HG03097 (cell line): Measurements from ENCODE around the gene SPTLC1.
"Not testable (repeated sequence)": the region's sequence is repeated elsewhere in the genome, so short reads cannot be mapped to it uniquely, and the experiment has no call there.

Experiments used
- ATAC-seq: cut with Tn5 transposase; IDR thresholded peaks from one replicate; pipeline ENCODE4 v1.9.1; 2021; ENCODE audit not compliant: unreplicated experiment, low FRiP score

The SPTLC1 gene

DNA sequence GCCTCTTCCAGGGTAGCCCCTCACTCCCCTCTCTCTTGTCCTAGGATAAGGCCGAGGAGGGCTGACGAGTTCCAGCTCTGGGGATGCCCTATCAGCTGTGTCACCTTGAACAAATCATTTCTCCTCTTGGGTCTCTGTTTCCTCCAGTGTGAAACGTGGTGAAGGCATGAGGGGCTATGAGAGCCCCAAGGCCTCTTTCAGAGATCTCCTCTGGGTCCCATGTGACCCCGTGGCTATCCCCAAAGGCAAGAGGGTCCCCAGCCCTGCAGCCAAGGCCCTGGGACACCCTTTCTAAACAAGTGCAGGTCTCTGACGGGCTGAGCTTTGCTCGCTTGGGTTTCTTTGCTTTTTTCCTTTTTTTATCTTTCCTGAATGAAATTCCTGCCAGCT is 25.5 kb upstream of the SPTLC1 start:
- no peak for ATAC-seq

DNA sequence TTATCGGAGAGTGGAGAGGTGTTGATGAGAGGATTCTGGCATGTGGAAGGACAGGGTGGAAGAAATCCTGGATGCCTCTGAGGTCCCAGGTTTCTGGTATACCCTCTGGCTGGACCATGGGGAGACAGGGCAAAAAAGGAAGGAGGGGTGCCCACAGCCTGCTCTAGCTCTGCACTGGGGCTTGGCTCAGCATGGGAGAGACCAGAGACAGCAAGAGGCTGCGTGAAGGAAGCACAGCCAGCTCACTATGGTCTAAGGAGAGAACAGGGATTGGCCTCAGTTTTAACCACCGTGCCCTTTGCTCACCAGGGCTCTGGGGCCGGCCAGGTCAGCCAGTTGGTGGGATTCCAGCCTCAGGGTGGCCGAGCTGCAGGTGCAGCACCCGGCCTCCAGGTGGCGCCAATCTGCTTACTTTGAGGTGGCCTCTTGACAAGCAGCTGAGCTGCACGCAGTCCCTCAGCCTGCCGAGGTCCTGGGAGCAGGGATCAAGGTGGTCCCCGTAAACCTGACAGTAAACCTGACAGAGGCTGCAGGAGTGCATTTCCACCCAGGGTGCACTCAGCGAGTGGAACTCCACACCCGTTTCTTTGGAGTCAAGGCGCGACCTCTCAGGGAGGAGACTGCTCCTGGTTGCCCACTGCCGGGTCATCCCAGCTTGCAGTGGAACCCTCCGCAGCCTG is 25.0 kb upstream of the SPTLC1 start:
- ATAC-seq: no peak

DNA sequence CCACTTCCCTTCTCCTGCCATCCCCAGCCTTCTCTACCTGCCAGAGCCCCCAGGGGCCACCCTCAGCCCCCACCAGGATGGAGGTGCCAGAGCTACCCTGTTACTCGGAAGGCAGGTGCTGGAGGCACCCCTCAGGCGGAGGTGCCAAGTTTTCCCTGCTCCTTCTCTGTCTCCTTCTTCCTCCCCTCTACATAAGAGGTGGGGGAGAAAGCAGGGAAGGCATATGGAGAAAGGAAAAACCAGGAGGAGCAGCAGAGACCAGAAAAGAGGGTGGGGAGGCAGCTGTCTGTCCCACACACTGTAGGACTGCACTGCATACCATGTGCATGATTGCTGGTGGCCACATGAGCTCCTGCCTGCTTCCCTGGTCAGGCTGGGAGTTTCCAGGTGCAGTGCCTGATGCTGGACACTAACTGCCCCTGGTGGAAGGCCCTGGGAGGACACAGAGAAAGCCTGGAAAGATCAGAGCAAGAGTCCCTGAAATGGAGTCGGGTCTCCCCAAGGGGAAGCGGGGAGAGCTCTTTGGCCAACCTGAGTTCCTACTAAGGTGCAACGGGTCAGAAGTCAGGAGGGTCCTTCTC is 23.8 kb upstream of the SPTLC1 start:
- not testable (repeated sequence) for ATAC-seq

DNA sequence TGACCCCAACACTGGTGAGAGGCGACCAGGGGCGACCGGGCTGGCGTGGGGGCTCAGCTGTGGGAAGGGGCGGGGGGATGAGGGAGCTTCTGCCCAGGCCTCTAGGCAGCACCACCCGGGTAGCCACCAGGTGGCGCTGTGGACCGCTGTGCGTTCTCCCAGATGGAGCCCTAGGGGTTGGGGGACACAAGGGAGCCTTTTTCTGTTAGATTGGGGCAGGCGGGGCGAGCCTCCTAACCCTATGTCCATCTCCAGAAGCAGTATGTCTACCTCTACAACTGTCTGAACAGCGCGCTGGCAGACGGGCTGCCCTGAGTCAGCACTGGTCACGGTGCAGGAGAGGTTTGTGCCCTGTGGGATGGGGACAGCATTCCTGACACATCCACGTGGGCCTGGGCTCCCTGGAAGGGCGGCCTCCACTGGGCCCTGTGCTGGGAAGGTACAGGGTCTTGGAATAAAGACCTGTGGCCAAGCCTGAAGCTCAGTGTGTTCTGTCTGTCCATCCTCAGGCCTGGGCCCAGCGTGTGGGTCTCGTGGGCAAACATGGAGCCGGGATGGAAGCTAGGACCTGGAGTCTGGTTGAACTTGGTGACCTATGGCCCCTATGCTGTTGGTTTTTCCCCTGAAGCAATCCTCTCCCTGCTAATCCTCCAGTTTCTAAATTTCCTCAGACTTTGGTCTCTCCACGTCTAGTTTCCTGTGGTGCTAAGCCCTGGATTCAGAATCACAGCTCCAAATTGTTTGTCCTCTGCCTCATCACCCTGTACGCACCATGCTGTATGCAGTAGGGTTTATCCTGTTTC is 23.1 kb upstream of the SPTLC1 start:
- no peak for ATAC-seq

DNA sequence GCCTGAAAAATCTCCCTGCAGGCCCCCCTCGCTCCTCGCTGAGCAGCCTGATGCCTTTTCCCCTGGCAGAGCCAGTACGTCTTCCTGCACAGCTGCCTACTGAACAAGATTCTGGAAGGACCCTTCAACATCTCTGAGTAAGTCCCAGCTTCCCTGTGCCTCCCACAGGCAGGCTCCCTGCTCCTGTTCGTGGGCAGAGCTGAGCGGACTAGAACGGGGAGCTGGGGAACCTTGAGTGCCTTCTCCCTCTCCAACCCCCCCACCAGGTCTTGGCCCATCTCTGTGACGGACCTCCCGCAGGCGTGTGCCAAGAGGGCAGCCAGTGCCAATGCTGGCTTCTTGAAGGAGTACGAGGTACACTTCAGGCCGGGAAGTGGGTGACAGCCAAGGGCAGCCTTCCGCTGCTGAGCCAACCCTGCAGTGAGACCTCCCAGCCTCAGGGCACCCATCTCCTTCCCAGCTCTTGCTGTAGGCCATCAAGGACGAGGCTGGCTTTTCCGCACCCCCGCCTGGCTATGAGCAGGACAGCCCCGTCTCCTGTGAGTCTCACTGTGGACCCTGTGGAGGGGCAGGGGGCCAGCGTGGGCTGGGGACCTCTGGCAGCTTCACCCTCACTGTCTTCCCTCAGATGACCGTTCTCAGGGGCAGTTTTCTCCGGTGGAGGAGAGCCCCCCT is 21.1 kb upstream of the SPTLC1 start:
- ATAC-seq: no peak

DNA sequence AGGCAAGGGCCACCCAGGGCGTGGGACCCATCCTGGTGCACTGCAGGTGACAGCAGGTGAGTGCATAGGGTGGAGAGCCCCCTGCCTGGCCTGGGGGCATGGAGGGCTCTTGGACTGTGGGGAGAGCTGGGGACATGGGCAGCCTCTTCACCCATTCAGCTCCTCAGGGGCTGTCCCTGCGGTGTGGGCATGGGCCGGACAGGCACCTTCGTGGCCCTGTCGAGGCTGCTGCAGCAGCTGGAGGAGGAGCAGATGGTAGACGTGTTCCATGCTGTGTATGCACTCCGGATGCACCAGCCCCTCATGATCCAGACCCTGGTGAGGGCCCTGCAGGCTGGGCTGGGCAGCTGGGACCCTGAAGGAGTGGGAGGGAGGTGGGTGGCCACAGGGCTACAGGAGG is 20.4 kb upstream of the SPTLC1 start:
- ATAC-seq: no peak

- ATAC-seq: no peak
These were observed 18.9 kb upstream of the SPTLC1 start for GRCh38 chr9:92133949-92134604.

DNA sequence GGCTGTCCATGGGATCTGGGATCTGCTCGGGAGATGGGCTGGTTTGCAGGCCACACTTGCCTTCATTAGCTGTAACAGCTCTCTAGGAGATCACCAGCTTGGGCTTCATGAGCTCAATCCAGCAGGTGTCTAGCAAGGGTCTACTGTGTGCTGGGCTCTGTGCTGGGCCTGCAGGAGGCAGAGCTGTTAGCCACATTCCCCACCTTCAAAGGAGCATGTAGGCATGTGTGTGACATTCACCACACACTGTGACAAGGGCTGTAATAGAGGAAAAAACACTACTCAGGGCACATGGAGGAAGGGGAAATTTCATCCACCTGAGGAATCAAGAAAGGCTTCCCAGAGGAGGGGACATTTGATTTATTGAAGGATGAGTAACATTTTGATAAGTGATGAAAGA is 17.7 kb upstream of the SPTLC1 start:
- not testable (repeated sequence) for ATAC-seq

DNA sequence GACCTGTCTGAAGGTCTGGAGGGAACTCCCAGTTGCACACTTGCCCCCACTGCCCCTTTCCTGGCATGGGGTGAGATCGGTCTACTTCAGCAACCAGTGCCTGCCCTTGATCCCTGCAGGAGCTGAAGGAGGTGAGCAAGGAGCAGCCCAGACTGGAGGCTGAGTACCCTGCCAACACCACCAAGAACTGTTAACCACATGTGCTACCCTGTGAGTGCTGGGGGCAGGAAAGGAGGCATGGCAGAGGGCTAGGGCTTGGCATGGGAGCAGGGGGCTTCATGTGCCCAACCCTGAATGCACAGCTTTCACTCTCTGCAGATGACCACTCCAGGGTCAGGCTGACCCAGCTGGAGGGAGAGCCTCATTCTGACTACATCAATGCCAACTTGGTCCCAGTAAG is 17.3 kb upstream of the SPTLC1 start:
- ATAC-seq: no peak

DNA sequence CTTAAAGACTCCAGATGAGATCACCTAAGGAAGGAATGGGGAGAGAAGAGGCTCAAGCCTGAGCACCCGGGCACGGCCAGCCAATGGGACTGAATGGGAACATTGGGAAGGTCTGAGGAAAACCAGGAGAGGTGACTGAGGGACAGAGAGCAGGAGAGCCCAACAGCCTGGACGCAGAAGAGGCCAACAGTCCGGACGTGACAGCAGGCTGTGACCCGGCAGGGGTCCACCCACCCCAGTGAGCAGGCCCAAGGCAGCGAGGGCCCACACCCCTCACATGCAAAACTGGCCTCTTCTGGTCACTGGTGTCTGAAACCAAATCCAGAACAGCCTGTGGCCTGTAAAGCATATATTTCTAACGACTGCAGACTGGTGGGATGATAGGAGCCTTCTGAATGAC is 7.6 kb upstream of the SPTLC1 start:
- ATAC-seq: no peak

DNA sequence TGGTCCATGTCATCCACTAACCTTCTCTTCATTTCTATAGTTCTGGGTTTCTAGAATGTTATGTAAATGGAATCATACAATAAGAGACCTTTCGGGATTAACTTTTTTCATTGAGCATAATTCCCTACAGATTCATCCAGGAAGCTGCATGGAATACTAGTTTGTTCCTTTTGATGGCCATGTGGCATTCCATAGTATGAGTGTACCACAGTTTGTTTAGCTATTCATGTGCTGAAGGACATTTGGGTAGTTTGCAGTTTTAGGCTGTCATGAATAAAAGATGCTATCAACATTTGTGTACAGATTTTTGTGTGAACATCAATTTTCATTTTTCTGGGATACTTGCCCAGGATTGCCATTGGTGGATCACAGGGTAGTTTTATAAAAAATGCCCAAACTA is 6.8 kb upstream of the SPTLC1 start:
- ATAC-seq: no peak

DNA sequence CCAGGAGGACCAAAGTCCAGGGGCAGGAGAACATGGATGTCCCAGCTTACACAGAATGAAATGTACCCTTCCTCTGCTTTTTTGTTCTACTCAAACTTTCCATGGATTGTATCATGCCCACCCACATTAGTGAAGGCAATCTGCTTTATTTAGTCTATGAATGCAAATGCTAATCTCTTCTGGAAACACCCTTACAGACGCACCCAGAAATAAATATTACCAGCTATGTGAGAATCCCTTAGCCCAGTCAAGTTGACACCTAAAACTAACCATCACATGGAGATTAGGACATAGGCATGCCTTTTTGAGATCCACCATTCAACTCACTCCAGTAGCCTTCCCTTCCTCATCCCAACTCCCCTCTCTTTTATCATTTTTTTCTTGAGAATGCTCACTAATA is 6.1 kb upstream of the SPTLC1 start:
- ATAC-seq: no peak

DNA sequence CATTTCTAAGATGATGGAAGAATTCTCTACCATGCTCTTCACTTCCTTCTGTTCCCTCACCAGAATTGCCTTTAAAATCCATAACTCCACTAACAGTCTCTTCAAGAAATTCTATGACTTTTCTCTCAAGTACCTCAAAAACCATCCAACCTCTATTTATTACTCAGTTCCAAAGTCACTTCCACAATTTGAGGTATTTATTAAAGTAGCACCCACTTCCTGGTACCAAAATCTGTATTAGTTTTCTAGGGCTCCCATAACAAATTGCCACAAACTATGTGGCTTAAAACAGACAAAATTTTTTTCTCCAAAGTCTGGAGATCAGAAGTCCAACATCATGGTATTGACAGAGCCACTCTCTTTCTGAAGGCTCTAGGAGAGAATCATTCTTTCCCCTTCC is 4.9 kb upstream of the SPTLC1 start:
- ATAC-seq: no peak

- no peak for ATAC-seq
These were observed 4.4 kb upstream of the SPTLC1 start for GRCh38 chr9:92119586-92119985.

- no peak for ATAC-seq
These were observed 7.1 kb downstream of the SPTLC1 start for GRCh38 chr9:92108122-92108521.

DNA sequence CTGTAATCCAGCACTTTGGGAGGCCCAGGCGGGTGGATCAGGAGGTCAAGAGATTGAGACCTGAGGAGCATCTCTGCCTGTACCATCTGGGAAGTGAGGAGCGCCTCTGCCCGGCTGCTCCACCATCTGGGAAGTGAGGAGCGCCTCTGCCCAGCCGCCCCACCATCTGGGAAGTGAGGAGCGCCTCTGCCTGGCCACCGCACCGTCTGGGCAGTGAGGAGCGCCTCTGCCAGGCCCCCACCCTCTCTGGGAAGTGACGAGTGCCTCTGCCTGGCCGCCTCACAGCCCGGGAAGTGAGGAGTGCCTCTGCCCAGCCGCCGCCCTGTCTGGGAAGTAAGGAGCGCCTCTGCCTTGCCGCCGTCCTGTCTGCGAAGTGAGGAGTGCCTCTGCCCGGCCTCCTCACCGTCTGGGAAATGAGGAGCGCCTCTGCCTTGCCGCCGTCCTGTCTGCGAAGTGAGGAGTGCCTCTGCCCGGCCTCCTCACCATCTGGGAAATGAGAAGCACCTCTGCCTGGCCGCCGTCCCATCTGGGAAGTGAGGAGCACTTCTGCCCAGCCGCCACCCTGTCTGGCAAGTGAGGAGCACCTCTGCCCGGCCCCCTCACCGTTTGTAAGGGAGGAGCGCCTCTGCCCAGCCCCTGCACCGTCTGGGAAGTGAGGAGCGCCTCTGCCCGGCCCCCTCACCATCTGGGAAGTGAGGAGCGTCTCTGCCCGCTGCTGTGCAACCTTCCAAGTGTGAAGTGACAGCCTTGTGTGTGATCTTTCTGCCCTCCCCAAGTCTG is 9.6 kb downstream of the SPTLC1 start:
- not testable (repeated sequence) for ATAC-seq

DNA sequence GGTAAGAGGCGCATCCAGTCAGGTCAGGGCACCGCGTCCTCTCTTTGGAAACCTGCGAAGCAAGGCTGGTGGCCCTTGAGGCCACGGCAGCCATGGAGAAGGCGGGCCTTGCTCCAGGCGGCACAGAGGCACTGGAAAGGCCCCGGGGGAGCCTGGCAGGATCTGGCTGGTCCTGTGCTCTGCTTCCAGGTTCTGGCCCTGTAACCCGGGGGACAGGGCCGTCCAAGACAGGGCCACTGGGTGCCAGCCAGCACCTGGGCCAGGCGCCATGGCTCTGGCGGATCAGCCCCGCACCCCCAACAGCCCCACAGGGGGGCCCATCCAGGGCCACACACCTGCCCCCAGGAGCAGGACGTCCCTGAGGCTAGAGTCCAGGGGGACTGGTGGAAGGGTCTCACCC is 11.6 kb downstream of the SPTLC1 start:
- ATAC-seq: not testable (repeated sequence)

DNA sequence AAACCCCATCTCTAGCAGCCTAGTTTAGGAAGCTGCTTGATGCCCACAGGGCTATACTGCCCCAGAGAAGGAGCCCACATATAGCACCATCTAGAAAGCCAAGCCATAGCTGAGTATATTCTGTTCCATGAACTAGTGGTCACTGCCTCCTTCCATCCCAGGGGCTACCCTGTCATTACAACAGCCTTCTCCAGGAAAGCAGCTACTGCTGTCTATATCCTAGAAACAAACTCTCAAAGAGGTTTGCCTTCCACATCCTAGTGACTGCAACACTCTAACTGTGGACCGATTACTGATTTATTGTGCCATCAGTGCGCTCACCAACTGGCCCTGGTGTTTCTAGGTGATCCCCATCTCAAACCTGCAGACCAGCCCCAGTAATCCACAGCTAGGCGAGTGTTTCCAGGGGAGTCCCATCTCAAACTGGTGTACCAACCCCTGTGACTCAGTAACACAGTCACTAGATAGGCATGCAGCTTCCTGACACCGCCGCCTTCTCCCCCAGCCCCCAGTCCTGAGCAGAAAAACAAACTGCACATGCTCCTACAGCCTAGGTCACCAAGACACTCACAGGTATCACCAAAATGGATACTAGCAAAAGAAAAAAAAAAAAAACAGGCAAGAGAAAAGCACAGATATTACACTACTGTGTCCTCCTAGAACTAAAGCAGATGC is 14.8 kb downstream of the SPTLC1 start:
- ATAC-seq: no peak

- ATAC-seq: peak; percentile 78
These were observed 16.6 kb downstream of the SPTLC1 start for GRCh38 chr9:92098638-92099037.
